ENCODE results near the gene SHISAL1.

Gene SHISAL1

DNA sequence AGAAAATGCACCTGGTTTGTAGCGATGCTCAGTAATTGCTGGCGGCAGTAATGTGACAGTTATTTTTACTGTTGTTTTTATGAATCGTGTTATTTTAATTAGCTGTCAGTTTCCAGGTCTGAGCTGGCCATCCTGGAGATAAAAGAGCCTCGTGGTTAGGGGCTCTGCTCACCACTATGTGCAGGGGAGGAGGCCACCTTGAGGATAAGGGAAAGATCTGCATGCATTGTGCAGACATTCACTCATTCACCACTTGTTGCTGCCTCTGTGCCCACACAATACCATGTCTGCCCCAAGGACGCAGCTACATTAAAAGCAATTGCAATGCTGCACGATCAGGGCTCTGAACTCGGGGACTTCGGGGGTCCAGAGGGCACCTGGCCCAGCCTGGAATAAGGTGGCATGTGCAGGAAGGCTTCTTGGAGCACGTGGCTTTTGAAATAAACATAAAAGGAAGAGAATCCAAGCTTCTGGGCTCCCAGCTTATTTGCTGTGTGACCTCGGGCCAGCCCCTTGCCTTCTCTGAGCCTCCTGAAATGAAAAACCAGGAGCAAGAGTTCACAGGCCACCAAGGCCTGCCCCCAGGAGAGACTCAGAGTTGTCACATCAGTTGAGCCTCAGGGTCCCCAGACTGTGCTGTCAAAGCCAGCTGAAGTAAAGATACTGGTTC lies 44.7 kb upstream of the SHISAL1 start:
- 0 out of 3 replicates have a peak, but pooled peaks have one; percentile 12 for ATAC-seq

DNA sequence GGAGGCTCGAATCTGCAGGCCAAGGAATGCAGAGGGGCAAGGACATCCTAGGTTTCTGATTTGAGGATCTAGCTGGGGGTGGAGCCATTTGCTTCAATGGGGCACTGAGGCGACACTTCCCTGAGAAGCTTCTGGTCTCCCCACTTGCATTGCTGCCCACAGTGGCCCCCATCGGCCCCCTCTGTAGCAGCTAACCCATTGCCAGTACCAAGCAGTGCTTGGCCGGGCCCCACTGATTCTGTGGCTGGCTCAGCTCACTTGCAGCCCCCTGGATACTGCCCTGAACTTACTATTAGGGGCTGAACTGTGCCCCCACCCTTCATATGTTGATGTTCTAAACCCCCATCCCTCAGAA lies 42.9 kb upstream of the SHISAL1 start:
- TF ChIP-seq ZNF70 (CRISPR knock-in tag; IDR thresholded peaks at IDR 0.05) (no peak), ZFP3 (CRISPR knock-in tag; IDR thresholded peaks at IDR 0.05) (no peak), SNAI2 (CRISPR knock-in tag; IDR thresholded peaks at IDR 0.05) (no peak), PPARA (CRISPR knock-in tag; IDR thresholded peaks at IDR 0.05; ENCODE audit: borderline replicate concordance) (no peak), CREB5 (CRISPR knock-in tag; IDR thresholded peaks at IDR 0.05; ENCODE audit: low read depth) (no peak), TCF4 (CRISPR knock-in tag; IDR thresholded peaks at IDR 0.05; ENCODE audit: borderline replicate concordance) (no peak), PATZ1 (CRISPR knock-in tag; IDR thresholded peaks at IDR 0.05; ENCODE audit: borderline replicate concordance) (no peak), ZNF565 (CRISPR knock-in tag; conservative IDR thresholded peaks at IDR 0.05; ENCODE audit: low read depth) (no peak), ARNTL (CRISPR knock-in tag; IDR thresholded peaks at IDR 0.05; ENCODE audit: borderline replicate concordance, low read depth) (no peak)
- ATAC-seq = no peak

More for the DNA sequence above, 44.7 kb upstream of the SHISAL1 start:
- TF ChIP-seq ARNTL (CRISPR knock-in tag; IDR thresholded peaks at IDR 0.05; ENCODE audit: borderline replicate concordance, low read depth) (no peak), ZNF565 (CRISPR knock-in tag; conservative IDR thresholded peaks at IDR 0.05; ENCODE audit: low read depth) (no peak), CREB5 (CRISPR knock-in tag; IDR thresholded peaks at IDR 0.05; ENCODE audit: low read depth) (no peak), GLIS3 (CRISPR knock-in tag; IDR thresholded peaks at IDR 0.05) (no peak), CSDC2 (CRISPR knock-in tag; IDR thresholded peaks at IDR 0.05) (no peak), BACH2 (CRISPR knock-in tag; IDR thresholded peaks at IDR 0.05; ENCODE audit: borderline replicate concordance) (no peak)

DNA sequence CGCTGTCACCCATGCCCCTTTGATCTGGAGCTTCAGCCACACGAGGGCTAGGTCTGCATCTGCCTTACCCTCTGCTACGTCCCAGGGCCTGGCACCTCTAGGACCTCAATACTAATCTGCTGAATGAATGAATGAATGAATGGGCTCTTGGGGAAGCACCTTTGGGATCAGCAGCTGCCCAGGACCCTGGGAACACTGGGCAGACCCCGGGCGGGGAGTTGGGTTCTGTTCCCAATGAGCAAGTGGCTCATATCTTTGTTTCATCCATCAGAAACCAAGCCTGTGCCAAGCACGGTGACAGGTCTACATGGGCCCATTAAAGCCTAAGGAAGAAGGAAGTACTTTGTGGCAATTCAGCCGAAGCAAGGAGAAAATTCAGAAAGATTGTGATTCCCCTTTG lies 41.5 kb upstream of the SHISAL1 start:
- no peak for TF ChIP-seq CSDC2 (CRISPR knock-in tag; IDR thresholded peaks at IDR 0.05)
- TF ChIP-seq RARB (CRISPR knock-in tag; IDR thresholded peaks at IDR 0.05) = no peak
- no peak for TF ChIP-seq POU6F1 (CRISPR knock-in tag; IDR thresholded peaks at IDR 0.05; ENCODE audit: borderline replicate concordance, low read depth)
- no peak for TF ChIP-seq TSHZ2 (CRISPR knock-in tag; IDR thresholded peaks at IDR 0.05)
- no peak for TF ChIP-seq SNAI2 (CRISPR knock-in tag; IDR thresholded peaks at IDR 0.05)
- TF ChIP-seq TOX (CRISPR knock-in tag; IDR thresholded peaks at IDR 0.05; ENCODE audit: borderline replicate concordance) = no peak
- TF ChIP-seq ZFP30 (CRISPR knock-in tag; IDR thresholded peaks at IDR 0.05) = no peak
- no peak for TF ChIP-seq GLIS3 (CRISPR knock-in tag; IDR thresholded peaks at IDR 0.05)
- no peak for TF ChIP-seq TCF4 (CRISPR knock-in tag; IDR thresholded peaks at IDR 0.05; ENCODE audit: borderline replicate concordance)
- TF ChIP-seq CSRNP3 (CRISPR knock-in tag; IDR thresholded peaks at IDR 0.05) = no peak
- TF ChIP-seq ESRRG (CRISPR knock-in tag; IDR thresholded peaks at IDR 0.05) = no peak
- TF ChIP-seq CREB5 (CRISPR knock-in tag; IDR thresholded peaks at IDR 0.05; ENCODE audit: low read depth) = no peak
- no peak for TF ChIP-seq ZNF8 (CRISPR knock-in tag; IDR thresholded peaks at IDR 0.05)
- TF ChIP-seq PATZ1 (CRISPR knock-in tag; IDR thresholded peaks at IDR 0.05; ENCODE audit: borderline replicate concordance) = no peak
- TF ChIP-seq ARNTL (CRISPR knock-in tag; IDR thresholded peaks at IDR 0.05; ENCODE audit: borderline replicate concordance, low read depth) = no peak
- TF ChIP-seq BACH2 (CRISPR knock-in tag; IDR thresholded peaks at IDR 0.05; ENCODE audit: borderline replicate concordance) = no peak
- no peak for TF ChIP-seq ZNF565 (CRISPR knock-in tag; conservative IDR thresholded peaks at IDR 0.05; ENCODE audit: low read depth)
- no peak for ATAC-seq
